ENCODE measurements around the gene GEMIN2.
"Not testable (repeated sequence)": the region's sequence is repeated elsewhere in the genome, so short reads cannot be mapped to it uniquely, and the experiment has no call there.

GEMIN2 gene
- long read RNA-seq, donor 1, transcript GEMIN2-202 (10 exons, 1,420 nt) = major isoform, 12 of 21 reads
- long read RNA-seq, donor 1, partial matches to known transcripts = 0 of 21 reads
- long read RNA-seq, donor 1, other reads (novel, unspliced or antisense) = 7 of 21 reads
- long read RNA-seq, donor 2, transcript GEMIN2-202 (10 exons, 1,420 nt) = major isoform, 6 of 20 reads
- long read RNA-seq, donor 2, partial matches to known transcripts = 5 of 20 reads
- long read RNA-seq, donor 2, other reads (novel, unspliced or antisense) = 6 of 20 reads
- long read RNA-seq, donor 3, partial matches to known transcripts = 5 of 15 reads
- long read RNA-seq, donor 3, other reads (novel, unspliced or antisense) = 5 of 15 reads
- long read RNA-seq, donor 4, partial matches to known transcripts = 0 of 7 reads
- long read RNA-seq, donor 4, other reads (novel, unspliced or antisense) = 0 of 7 reads
- long read RNA-seq, donor 5, transcript GEMIN2-202 (10 exons, 1,420 nt) = major isoform, 8 of 25 reads
- long read RNA-seq, donor 5, partial matches to known transcripts = 5 of 25 reads
- long read RNA-seq, donor 5, other reads (novel, unspliced or antisense) = 5 of 25 reads
- long read RNA-seq, donor 6, partial matches to known transcripts = 0 of 8 reads
- long read RNA-seq, donor 6, other reads (novel, unspliced or antisense) = 0 of 8 reads
- long read RNA-seq, donor 7 = 0 reads
- long read RNA-seq, donor 8, transcript GEMIN2-202 (10 exons, 1,420 nt) = major isoform, 8 of 16 reads
- long read RNA-seq, donor 8, partial matches to known transcripts = 0 of 16 reads
- long read RNA-seq, donor 8, other reads (novel, unspliced or antisense) = 8 of 16 reads

- DNase-seq = peak; percentile 95
Measured at GRCh38 chr14:39114073-39114838, at the start of gene GEMIN2. Gene GEMIN2, plus strand, starts transcription at chr14:39114323. Its CDS starts 16 bp downstream, at chr14:39114339.

GRCh38 chr14:39069169-39069805 is 44.8 kb upstream of the GEMIN2 start:
- DNase-seq = not testable (repeated sequence)

GRCh38 chr14:39069923-39070322 is 44.2 kb upstream of the GEMIN2 start:
- no peak for DNase-seq

GRCh38 chr14:39071096-39071495 is 43.0 kb upstream of the GEMIN2 start:
- no peak for DNase-seq

- no peak for DNase-seq
Measured at GRCh38 chr14:39080886-39081285, 33.2 kb upstream of the GEMIN2 start.

- DNase-seq = no peak
Measured at GRCh38 chr14:39083127-39083526, 31.0 kb upstream of the GEMIN2 start.

- no peak for DNase-seq
Measured at GRCh38 chr14:39085933-39086332, 28.2 kb upstream of the GEMIN2 start.

- DNase-seq = no peak
Measured at GRCh38 chr14:39087493-39087892, 26.6 kb upstream of the GEMIN2 start.

- no peak for DNase-seq
Measured at GRCh38 chr14:39090548-39091111, 23.5 kb upstream of the GEMIN2 start.

- no peak for DNase-seq
Measured at GRCh38 chr14:39091716-39092115, 22.4 kb upstream of the GEMIN2 start.

- no peak for DNase-seq
Measured at GRCh38 chr14:39094515-39094914, 19.6 kb upstream of the GEMIN2 start.

- no peak for DNase-seq
Measured at GRCh38 chr14:39097159-39097558, 17.0 kb upstream of the GEMIN2 start.

GRCh38 chr14:39099215-39099614 is 14.9 kb upstream of the GEMIN2 start:
- DNase-seq = not testable (repeated sequence)

- no peak for DNase-seq
Measured at GRCh38 chr14:39099748-39100147, 14.4 kb upstream of the GEMIN2 start.

GRCh38 chr14:39102265-39102968 is 11.7 kb upstream of the GEMIN2 start:
- DNase-seq = peak; percentile 78

- peak; percentile 92 for DNase-seq
Measured at GRCh38 chr14:39102969-39103957, 10.9 kb upstream of the GEMIN2 start, which contains the start of gene SEC23A. Gene SEC23A, minus strand, starts transcription at chr14:39103235. Its CDS starts 7,117 bp downstream, at chr14:39096118.

GRCh38 chr14:39104078-39104801 is 9.9 kb upstream of the GEMIN2 start:
- not testable (repeated sequence) for DNase-seq

GRCh38 chr14:39107591-39107996 is 6.5 kb upstream of the GEMIN2 start:
- DNase-seq = no peak

- no peak for DNase-seq
Measured at GRCh38 chr14:39108791-39109190, 5.3 kb upstream of the GEMIN2 start.
